Stimulated activated CD4-positive, alpha-beta T cell treated with anti-CD3 and anti-CD28 coated beads, Interleukin-12 subunit alpha, Interleukin-12 subunit beta, amount 100 ng/mL, for 48 hours (primary cell): ENCODE results near the gene RILP.
A peak's percentile ranks its signal among the peaks of the same experiment; 100 is the strongest.

Experiments
- DNase-seq, 3 donors: peaks; one replicate each; pipeline ENCODE4 v3.0.0-alpha.2; 2020; ENCODE audit warnings: low read depth in 2 of 3, low spot score in 1 of 3

RILP gene

GRCh38 chr17:1629504-1630310 lies 20.0 kb downstream of the RILP start:
- peak; percentile 61 to 87 (median 73) for DNase-seq

GRCh38 chr17:1628856-1629503 lies 20.7 kb downstream of the RILP start:
- peak; percentile 69 to 84 (median 73) for DNase-seq

GRCh38 chr17:1627982-1628855 lies 21.4 kb downstream of the RILP start, which contains the start of gene SLC43A2:
Gene SLC43A2 (minus strand): TSS chr17:1628834. CDS start chr17:1627874, 960 bp downstream.
- DNase-seq: peak; percentile 50 to 69 (median 54)

GRCh38 chr17:1627182-1627981 lies 22.3 kb downstream of the RILP start:
- DNase-seq: no peak

GRCh38 chr17:1626333-1626732 lies 23.3 kb downstream of the RILP start:
- DNase-seq: no peak

- DNase-seq: no peak
Observed at GRCh38 chr17:1625581-1625980, 24.1 kb downstream of the RILP start.

- no peak for DNase-seq
Observed at GRCh38 chr17:1625053-1625452, 24.6 kb downstream of the RILP start.

- no peak for DNase-seq
Observed at GRCh38 chr17:1624650-1625049, 25.0 kb downstream of the RILP start.

GRCh38 chr17:1623057-1623630 lies 26.5 kb downstream of the RILP start:
- no peak for DNase-seq

- no peak for DNase-seq
Observed at GRCh38 chr17:1621273-1621954, 28.3 kb downstream of the RILP start.

- DNase-seq: no peak
Observed at GRCh38 chr17:1620486-1620885, 29.2 kb downstream of the RILP start.

GRCh38 chr17:1617620-1618174 lies 32.0 kb downstream of the RILP start:
- DNase-seq: no peak

GRCh38 chr17:1616101-1616500 lies 33.6 kb downstream of the RILP start:
- DNase-seq: no peak

- DNase-seq: no peak
Observed at GRCh38 chr17:1612400-1612799, 37.3 kb downstream of the RILP start.

GRCh38 chr17:1611715-1612114 lies 38.0 kb downstream of the RILP start:
- no peak for DNase-seq

GRCh38 chr17:1608676-1609075 lies 41.0 kb downstream of the RILP start:
- no peak for DNase-seq

- no peak for DNase-seq
Observed at GRCh38 chr17:1607971-1608320, 41.7 kb downstream of the RILP start.

- DNase-seq: peak in 1 of 3 donors; percentile 45
Observed at GRCh38 chr17:1606352-1606985, 43.2 kb downstream of the RILP start.
